Esophagus muscularis mucosa (tissue), 3 donors: ENCODE data around the gene NTM.

Experiments
- CTCF ChIP-seq, 3 experiments: fragments of 200-600 bp in 2 of 3; fragments of 450-650 bp in 1 of 3; sonication (generic) in 2 of 3; IDR thresholded peaks; one replicate each; pipeline ENCODE4 v1.5.1; 2017 to 2019; ENCODE audit warnings: antibody characterized with exemption in 3 of 3, mild to moderate bottlenecking in 2 of 3, moderate library complexity in 1 of 3
- POLR2AphosphoS5 ChIP-seq, 2 donors: sonication (generic); formaldehyde crosslinking; IDR thresholded peaks; one replicate each; pipeline ENCODE4 v1.6.1; 2017; ENCODE audit warnings: antibody characterized with exemption in 2 of 2

GRCh38 chr11:131977231-131977630 is 606.8 kb downstream of the NTM start:
- TF ChIP-seq POLR2AphosphoS5 (IDR thresholded peaks at IDR 0.05) (no peak), CTCF (IDR thresholded peaks at IDR 0.05) (no peak)
